ENCODE data around the gene RBP2.
"Not testable (repeated sequence)": the region's sequence is repeated elsewhere in the genome, so short reads cannot be mapped to it uniquely, and the experiment has no call there.

The RBP2 gene

GRCh38 chr3:139440639-139441556 is 35.4 kb downstream of the RBP2 start:
- DNase-seq = no peak

- no peak for DNase-seq
These were observed 37.0 kb downstream of the RBP2 start for GRCh38 chr3:139439278-139439677.

GRCh38 chr3:139434764-139435307 is 41.5 kb downstream of the RBP2 start:
- DNase-seq = no peak

GRCh38 chr3:139434228-139434627 is 42.1 kb downstream of the RBP2 start:
- DNase-seq = no peak

- DNase-seq = no peak
These were observed 43.2 kb downstream of the RBP2 start for GRCh38 chr3:139433089-139433488.

- DNase-seq = no peak
These were observed 45.8 kb downstream of the RBP2 start for GRCh38 chr3:139430493-139430892.

GRCh38 chr3:139427283-139428060 is 48.8 kb downstream of the RBP2 start:
- DNase-seq = no peak

GRCh38 chr3:139425745-139426400 is 50.4 kb downstream of the RBP2 start:
- DNase-seq = no peak

- no peak for DNase-seq
These were observed 53.1 kb downstream of the RBP2 start for GRCh38 chr3:139423232-139423631.

GRCh38 chr3:139421460-139421859 is 54.9 kb downstream of the RBP2 start:
- DNase-seq = no peak

GRCh38 chr3:139421040-139421439 is 55.3 kb downstream of the RBP2 start:
- no peak for DNase-seq

- DNase-seq = no peak
These were observed 58.2 kb downstream of the RBP2 start for GRCh38 chr3:139418144-139418543.

- no peak for DNase-seq
These were observed 60.0 kb downstream of the RBP2 start for GRCh38 chr3:139416275-139416674.

- DNase-seq = no peak
These were observed 61.6 kb downstream of the RBP2 start for GRCh38 chr3:139414608-139415224.

GRCh38 chr3:139412891-139413290 is 63.4 kb downstream of the RBP2 start:
- not testable (repeated sequence) for DNase-seq
